H1 (cell line): Measurements from ENCODE around the gene CCDC78. TPM values are rescaled to one million over a fixed set of nuclear protein-coding genes. Genes with fewer than 3 reads are reported as not detected.

Experiments used
- POU5F1 ChIP-seq: IDR thresholded peaks from 2 replicates; pipeline ENCODE4 v1.6.1; 2011; ENCODE audit warnings: low read depth, mild to moderate bottlenecking, low read length, moderate library complexity
- YY1 ChIP-seq: IDR thresholded peaks from 2 replicates; pipeline ENCODE4 v1.6.1; 2011; ENCODE audit warnings: low read depth, mild to moderate bottlenecking, low read length
- polyA plus RNA-seq, 7 experiments: library from polyadenylated mRNA; depleted of rRNA in 3 of 7; stranded (reverse) in 5 of 7; unstranded in 2 of 7; fragments of >200 nt in 5 of 7; fragments of 200-250 nt in 2 of 7; gene quantifications; 1 replicate in 5 of 7; 2 replicates in 1 of 7; 4 replicates in 1 of 7; pipeline versions ENCODE4 v1.2.1 to v1.2.3, GENCODE V29; 2011 to 2013; ENCODE audit warnings: missing spikeins in 2 of 7, mixed read lengths in 2 of 7
- total RNA-seq: library from RNA; stranded (reverse); fragmentation: NEBNext Ultra II Directional; extraction: Animal tissue kit (Norgen Biotek cat#: 25700); gene quantifications from 2 replicates; pipeline ENCODE4 v1.2.1, GENCODE V29; 2021
- TF ChIP-seq, protein P1 (sequence below): IDR thresholded peaks from 2 replicates; pipeline ENCODE4 v1.6.1; 2011; ENCODE audit warnings: low read depth, mild to moderate bottlenecking, low read length; ENCODE audit not compliant: insufficient read depth

The CCDC78 gene
- total and polyA plus RNA-seq, 2 of the 8 experiments (the other 6 are each of a cell fraction or from before 2014, with no cell fraction given), result 7.1 to 8.5 TPM

DNA sequence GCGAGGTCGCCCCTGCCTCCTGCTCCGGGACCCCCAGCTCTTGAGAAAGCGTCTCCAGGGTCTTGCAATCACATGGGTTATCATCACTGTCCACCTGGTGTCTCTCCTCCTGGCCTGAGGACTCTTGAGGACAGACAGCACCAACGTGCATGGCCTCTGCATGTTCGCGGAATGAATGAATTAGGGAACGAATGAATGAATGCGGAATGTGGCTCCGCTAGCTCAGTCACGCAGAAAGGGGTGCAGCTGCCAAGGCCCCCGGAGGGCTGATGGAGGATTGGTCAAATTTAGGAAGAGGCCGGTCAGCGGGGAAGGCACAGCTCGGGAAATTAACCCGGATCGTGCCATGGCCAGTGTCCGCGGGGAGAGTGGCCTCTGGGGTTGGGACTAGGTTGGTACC lies 23.9 kb downstream of the CCDC78 start (continued):
- TF ChIP-seq, protein P1, sequence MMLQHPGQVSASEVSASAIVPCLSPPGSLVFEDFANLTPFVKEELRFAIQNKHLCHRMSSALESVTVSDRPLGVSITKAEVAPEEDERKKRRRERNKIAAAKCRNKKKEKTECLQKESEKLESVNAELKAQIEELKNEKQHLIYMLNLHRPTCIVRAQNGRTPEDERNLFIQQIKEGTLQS, result no peak
- TF ChIP-seq YY1 (no peak), POU5F1 (no peak)
- TF ChIP-seq, all 59 proteins: peak for 0
